GM12878 (cell line): ENCODE measurements around the gene EIF6. TPM values are rescaled to one million over a fixed set of nuclear protein-coding genes. Genes with fewer than 3 reads are reported as not detected.

ENCODE experiments used
- ATF7 ChIP-seq: fragments of 450-650 bp; IDR thresholded peaks from 2 replicates; pipeline ENCODE4 v1.6.1; 2016; ENCODE audit warnings: low read depth, mild to moderate bottlenecking
- BACH1 ChIP-seq: fragments of 450-650 bp; IDR thresholded peaks from 2 replicates; pipeline ENCODE4 v1.6.1; 2017; ENCODE audit warnings: mild to moderate bottlenecking, borderline replicate concordance
- CBFB ChIP-seq: IDR thresholded peaks from 2 replicates; pipeline ENCODE4 v1.6.1; 2016; ENCODE audit warnings: antibody characterized with exemption, low read depth
- CBX5 ChIP-seq: sonication (generic); IDR thresholded peaks from 2 replicates; pipeline ENCODE4 v1.6.1; 2016; ENCODE audit warnings: low read depth, moderate library complexity, mild to moderate bottlenecking, inconsistent platforms
- CREM ChIP-seq: IDR thresholded peaks from 2 replicates; pipeline ENCODE4 v1.6.1; 2014; ENCODE audit warnings: antibody characterized with exemption, low read depth
- EP300 ChIP-seq, 2 experiments: fragments of 150-350 bp in 1 of 2; IDR thresholded peaks; 2 replicates each; pipeline ENCODE4 v1.6.1; 2011 to 2012; ENCODE audit warnings: low read depth in 2 of 2, low read length in 2 of 2, borderline replicate concordance in 1 of 2, improper control_type of control experiment in 1 of 2, inconsistent platforms in 1 of 2; ENCODE audit not compliant: control insufficient read depth in 1 of 2
- FOS ChIP-seq: IDR thresholded peaks from 3 replicates; pipeline ENCODE4 v1.6.1; 2011; ENCODE audit warnings: borderline replicate concordance; ENCODE audit not compliant: insufficient read length; ENCODE audit errors: extremely low read depth
- GABPA ChIP-seq: IDR thresholded peaks from 2 replicates; pipeline ENCODE4 v1.6.1; 2014; ENCODE audit warnings: antibody characterized with exemption, low read depth, mild to moderate bottlenecking, inconsistent platforms
- HCFC1 ChIP-seq: fragments of 150-350 bp; IDR thresholded peaks from 2 replicates; pipeline ENCODE4 v1.6.1; 2014; ENCODE audit warnings: low read length
- HDAC2 ChIP-seq: fragments of 200-600 bp; sonication (generic); IDR thresholded peaks from 2 replicates; pipeline ENCODE4 v1.6.1; 2017
- HDAC6 ChIP-seq: fragments of 200-600 bp; sonication (generic); IDR thresholded peaks from one replicate; pipeline ENCODE4 v1.8.0; 2017; ENCODE audit warnings: antibody characterized with exemption; ENCODE audit not compliant: unreplicated experiment
- JUNB ChIP-seq: IDR thresholded peaks from 2 replicates; pipeline ENCODE4 v1.6.1; 2016; ENCODE audit warnings: antibody characterized with exemption, mild to moderate bottlenecking
- KLF5 ChIP-seq: fragments of 450-650 bp; IDR thresholded peaks from 2 replicates; pipeline ENCODE4 v1.6.1; 2014; ENCODE audit warnings: mild to moderate bottlenecking; ENCODE audit not compliant: partially characterized antibody
- MAX ChIP-seq: IDR thresholded peaks from 2 replicates; pipeline ENCODE4 v1.6.1; 2012; ENCODE audit warnings: low read depth, low read length, improper control_type of control experiment
- MTA2 ChIP-seq: fragments of 450-650 bp; IDR thresholded peaks from 2 replicates; pipeline ENCODE4 v1.6.1; 2016; ENCODE audit warnings: low read depth, mild to moderate bottlenecking, moderate library complexity
- MTA3 ChIP-seq: IDR thresholded peaks from 2 replicates; pipeline ENCODE4 v1.6.1; 2012; ENCODE audit warnings: low read length, inconsistent platforms, borderline replicate concordance
- NBN ChIP-seq: fragments of 450-650 bp; IDR thresholded peaks from 2 replicates; pipeline ENCODE4 v1.6.1; 2016
- NFYA ChIP-seq: IDR thresholded peaks from 2 replicates; pipeline ENCODE4 v1.6.1; 2011; ENCODE audit warnings: low read depth, mild to moderate bottlenecking, low read length, improper control_type of control experiment, borderline replicate concordance
- NR2C1 ChIP-seq: fragments of 450-650 bp; IDR thresholded peaks from 2 replicates; pipeline ENCODE4 v1.6.1; 2017; ENCODE audit warnings: antibody characterized with exemption, mild to moderate bottlenecking, moderate library complexity
- PAX8 ChIP-seq: fragments of 450-650 bp; IDR thresholded peaks from 2 replicates; pipeline ENCODE4 v1.6.1; 2017; ENCODE audit warnings: mild to moderate bottlenecking, moderate library complexity
- RUNX3 ChIP-seq: IDR thresholded peaks from 2 replicates; pipeline ENCODE4 v1.6.1; 2012; ENCODE audit warnings: low read length, inconsistent platforms
- SMAD5 ChIP-seq: IDR thresholded peaks from 2 replicates; pipeline ENCODE4 v1.6.1; 2016; ENCODE audit warnings: antibody characterized with exemption, low read depth
- SMARCA5 ChIP-seq: fragments of 450-650 bp; IDR thresholded peaks from 2 replicates; pipeline ENCODE4 v1.6.1; 2017; ENCODE audit warnings: mild to moderate bottlenecking
- SREBF2 ChIP-seq: IDR thresholded peaks from 2 replicates; pipeline ENCODE4 v1.6.1; 2012; ENCODE audit warnings: mild to moderate bottlenecking, low read length
- SUPT20H ChIP-seq: IDR thresholded peaks from 2 replicates; pipeline ENCODE4 v1.6.1; 2011; ENCODE audit warnings: low read depth, mild to moderate bottlenecking, low read length, moderate library complexity, borderline replicate concordance; ENCODE audit not compliant: control insufficient read depth
- TARDBP ChIP-seq: IDR thresholded peaks from 2 replicates; pipeline ENCODE4 v1.6.1; 2016; ENCODE audit warnings: borderline replicate concordance
- TBL1XR1 ChIP-seq: IDR thresholded peaks from 2 replicates; pipeline ENCODE4 v1.6.1; 2012; ENCODE audit warnings: low read depth, low read length, improper control_type of control experiment
- YY1 ChIP-seq: IDR thresholded peaks from 2 replicates; pipeline ENCODE4 v1.6.1; 2011; ENCODE audit warnings: low read depth, mild to moderate bottlenecking, low read length
- ZBTB4 ChIP-seq: fragments of 450-650 bp; formaldehyde crosslinking; IDR thresholded peaks from 2 replicates; pipeline ENCODE4 v1.4.0; 2022; ENCODE audit warnings: mild to moderate bottlenecking, moderate library complexity
- polyA plus RNA-seq, 11 experiments: library from polyadenylated mRNA; depleted of rRNA in 4 of 11; unstranded in 6 of 11; stranded (reverse) in 5 of 11; fragments of >200 nt; fragmentation: Nextera tagmentation in 4 of 11; fragmentation: Illumina TruSeq in 1 of 11; extraction: Ambion mirVana in 4 of 11; extraction: Trizol in 1 of 11; gene quantifications; 1 replicate in 1 of 11; 2 replicates in 10 of 11; pipeline versions ENCODE4 v1.2.1 to v1.2.3, GENCODE V29; 2011 to 2016; ENCODE audit warnings: inconsistent platforms in 2 of 11, missing spikeins in 2 of 11, low read depth in 1 of 11
- total RNA-seq, 4 experiments: library from RNA; depleted of rRNA in 3 of 4; stranded (reverse); fragments of >200 nt in 3 of 4; fragmentation: Illumina TruSeq in 1 of 4; extraction: Trizol in 1 of 4; gene quantifications; 2 replicates each; pipeline versions ENCODE4 v1.2.1 to v1.2.3, GENCODE V29; 2013 to 2021
- TF ChIP-seq, protein P1 (sequence below): IDR thresholded peaks from 2 replicates; pipeline ENCODE4 v1.6.1; 2011; ENCODE audit warnings: borderline replicate concordance, low read depth, mild to moderate bottlenecking, moderate library complexity, mixed read lengths, low read length; ENCODE audit not compliant: insufficient read depth; ENCODE audit errors: extremely low read length

EIF6 gene
- total and polyA plus RNA-seq, 10 of the 15 experiments (the other 5 are each of a cell fraction or from before 2014, with no cell fraction given) = 127 to 607 (median 197) TPM

DNA sequence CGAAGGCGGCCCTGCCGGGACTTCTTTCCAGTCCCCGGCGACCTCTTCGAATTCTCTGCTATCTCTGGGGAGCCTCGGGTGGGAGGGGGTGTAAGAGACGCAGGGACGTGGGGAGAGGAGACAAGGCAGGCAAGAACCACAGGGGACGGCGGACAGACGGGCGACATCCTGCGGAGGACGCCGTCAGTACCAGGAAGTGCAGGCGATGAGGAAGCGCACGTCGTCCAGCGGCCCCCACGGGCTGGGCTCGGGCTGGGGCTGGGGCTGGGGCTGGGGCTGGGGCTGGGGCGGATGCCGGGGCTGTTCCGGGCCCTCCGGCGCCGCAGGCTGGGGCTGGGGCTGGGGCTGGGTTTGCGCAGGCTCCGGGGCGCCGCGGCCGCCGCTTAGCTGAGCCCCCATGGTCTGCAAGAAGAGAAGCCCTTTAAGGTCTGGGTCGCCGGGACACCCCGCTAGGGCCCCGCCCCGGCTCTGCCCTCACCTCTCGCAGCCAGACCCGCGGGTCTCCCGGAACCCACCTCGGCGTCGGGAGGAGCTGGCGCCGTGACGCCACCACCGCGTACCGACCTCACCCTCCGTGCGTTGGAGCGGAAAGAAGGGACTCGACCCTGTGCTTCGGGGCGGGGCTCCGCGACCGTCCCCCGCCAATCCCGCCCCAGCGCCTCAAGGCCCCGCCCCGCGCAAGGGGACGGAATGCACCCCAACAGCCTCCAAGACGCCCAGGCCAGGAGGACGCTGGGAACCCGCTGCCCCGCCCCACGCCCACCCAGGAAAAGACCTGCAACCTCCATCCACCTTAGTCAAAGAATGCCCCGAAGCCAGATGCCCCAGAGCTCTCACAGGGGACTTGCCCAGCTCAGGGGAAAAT lies 6.8 kb downstream of the EIF6 start, which contains the start of gene MMP24OS (continued):
- TF ChIP-seq MTA2 (no peak), EP300 (IDR thresholded peaks at IDR 0.05; ENCODE audit: borderline replicate concordance in 1 of 2, control insufficient read depth in 1 of 2, low read depth in 2 of 2, low read length in 2 of 2) (no peak), NFYA (no peak), NR2C1 (no peak), HDAC2 (no peak), ZBTB4 (CRISPR knock-in tag) (no peak), CREM (peak; percentile 67; the same call in 1 of the 2 replicates), PAX8 (no peak), MTA3 (no peak; the same call in 1 of the 2 replicates), MAX (0 out of 2 replicates have a peak, but pooled peaks have one; percentile 12), SMAD5 (peak; percentile 71), TBL1XR1 (no peak), KLF5 (no peak), SREBF2 (no peak), TARDBP (no peak), HDAC6 (no peak), YY1 (peak; percentile 8; the same call in 1 of the 2 replicates), HCFC1 (no peak), BACH1 (peak; percentile 85), JUNB (no peak), CBX5 (no peak), GABPA (no peak), RUNX3 (0 out of 2 replicates have a peak, but pooled peaks have one; percentile 3), FOS (no peak), CBFB (no peak), NBN (0 out of 2 replicates have a peak, but pooled peaks have one; percentile 47), ATF7 (no peak), SMARCA5 (no peak), SUPT20H (no peak)
- TF ChIP-seq, protein P1, sequence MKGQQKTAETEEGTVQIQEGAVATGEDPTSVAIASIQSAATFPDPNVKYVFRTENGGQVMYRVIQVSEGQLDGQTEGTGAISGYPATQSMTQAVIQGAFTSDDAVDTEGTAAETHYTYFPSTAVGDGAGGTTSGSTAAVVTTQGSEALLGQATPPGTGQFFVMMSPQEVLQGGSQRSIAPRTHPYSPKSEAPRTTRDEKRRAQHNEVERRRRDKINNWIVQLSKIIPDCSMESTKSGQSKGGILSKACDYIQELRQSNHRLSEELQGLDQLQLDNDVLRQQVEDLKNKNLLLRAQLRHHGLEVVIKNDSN = no peak
